B cell (primary cell): ENCODE results near the gene GFPT1.

Experiments
- EZH2 ChIP-seq: IDR thresholded peaks from 2 replicates; pipeline ENCODE4 v1.6.1; 2012; ENCODE audit warnings: borderline replicate concordance, low read depth, mild to moderate bottlenecking, moderate library complexity, low read length; ENCODE audit not compliant: insufficient read depth, poor library complexity, severe bottlenecking
- TF ChIP-seq, protein P1 (sequence below): fragments of 200-600 bp; IDR thresholded peaks from one replicate; pipeline ENCODE4 v1.8.0; 2022; ENCODE audit warnings: antibody characterized with exemption, mild to moderate bottlenecking

DNA sequence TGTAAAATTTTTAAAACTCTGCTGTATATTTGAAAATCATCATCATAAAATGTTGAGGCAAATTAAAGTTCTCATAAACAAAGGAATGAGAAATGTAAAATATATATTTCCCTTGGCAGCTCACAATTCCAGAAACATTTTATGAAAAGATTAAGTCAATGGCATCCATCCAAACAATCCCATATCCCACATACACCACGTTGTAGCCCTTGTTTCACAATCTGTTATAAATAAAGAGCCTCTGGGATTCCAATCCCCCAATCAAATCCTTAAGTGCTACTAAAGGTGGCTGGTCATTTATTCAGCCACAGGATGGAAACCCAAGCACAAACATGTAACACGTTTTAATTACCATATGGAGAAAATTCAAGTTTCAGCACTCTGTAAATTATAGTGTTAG lies 51.7 kb downstream of the GFPT1 start:
- no peak for TF ChIP-seq EZH2
- TF ChIP-seq, protein P1, sequence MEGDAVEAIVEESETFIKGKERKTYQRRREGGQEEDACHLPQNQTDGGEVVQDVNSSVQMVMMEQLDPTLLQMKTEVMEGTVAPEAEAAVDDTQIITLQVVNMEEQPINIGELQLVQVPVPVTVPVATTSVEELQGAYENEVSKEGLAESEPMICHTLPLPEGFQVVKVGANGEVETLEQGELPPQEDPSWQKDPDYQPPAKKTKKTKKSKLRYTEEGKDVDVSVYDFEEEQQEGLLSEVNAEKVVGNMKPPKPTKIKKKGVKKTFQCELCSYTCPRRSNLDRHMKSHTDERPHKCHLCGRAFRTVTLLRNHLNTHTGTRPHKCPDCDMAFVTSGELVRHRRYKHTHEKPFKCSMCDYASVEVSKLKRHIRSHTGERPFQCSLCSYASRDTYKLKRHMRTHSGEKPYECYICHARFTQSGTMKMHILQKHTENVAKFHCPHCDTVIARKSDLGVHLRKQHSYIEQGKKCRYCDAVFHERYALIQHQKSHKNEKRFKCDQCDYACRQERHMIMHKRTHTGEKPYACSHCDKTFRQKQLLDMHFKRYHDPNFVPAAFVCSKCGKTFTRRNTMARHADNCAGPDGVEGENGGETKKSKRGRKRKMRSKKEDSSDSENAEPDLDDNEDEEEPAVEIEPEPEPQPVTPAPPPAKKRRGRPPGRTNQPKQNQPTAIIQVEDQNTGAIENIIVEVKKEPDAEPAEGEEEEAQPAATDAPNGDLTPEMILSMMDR, result no peak
